ENCODE results near the gene NFASC.

Gene NFASC

DNA sequence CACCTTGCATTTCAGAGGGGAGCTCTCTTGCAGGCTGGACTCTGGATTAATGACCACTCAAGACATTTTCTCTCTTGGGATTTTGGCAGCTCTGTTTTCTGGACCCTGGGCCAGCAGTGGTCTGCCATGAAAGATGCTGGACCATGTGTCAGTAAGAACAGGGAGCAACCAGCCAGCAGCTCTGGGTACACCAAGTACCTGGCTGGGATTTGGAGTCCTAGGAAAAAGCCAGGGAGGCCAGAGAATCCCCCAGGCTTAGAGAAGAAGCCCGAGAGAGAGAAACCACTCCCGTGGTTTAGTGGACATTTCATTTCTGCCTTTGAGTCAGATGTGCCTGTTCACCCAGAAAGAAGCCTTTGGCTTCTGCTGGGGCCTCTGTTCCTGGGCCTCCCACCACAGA is 2.5 kb downstream of the NFASC start:
- Histone ChIP-seq H3K4me1 (ENCODE audit: control insufficient read depth, insufficient read depth, low read length, poor library complexity, severe bottlenecking) (no peaks in the 10 kb centered on the region), H3K36me3 (ENCODE audit: control insufficient read depth, insufficient read depth, low read length) (no peaks in the 10 kb centered on the region), H3K4me3 (ENCODE audit: extremely low read depth, insufficient read depth, low read length, poor library complexity, severe bottlenecking) (no peak overlapping the region), H3K9me3 (ENCODE audit: control insufficient read depth, low read length) (no peaks in the 10 kb centered on the region), H3K27ac (ENCODE audit: low read depth, low read length, severe bottlenecking) (no peak overlapping the region)
- WGBS, 2 experiments (ENCODE audit: insufficient coverage in 2 of 2) = 88 to 92% methylated on average over 2 of the region's 2 CpGs

DNA sequence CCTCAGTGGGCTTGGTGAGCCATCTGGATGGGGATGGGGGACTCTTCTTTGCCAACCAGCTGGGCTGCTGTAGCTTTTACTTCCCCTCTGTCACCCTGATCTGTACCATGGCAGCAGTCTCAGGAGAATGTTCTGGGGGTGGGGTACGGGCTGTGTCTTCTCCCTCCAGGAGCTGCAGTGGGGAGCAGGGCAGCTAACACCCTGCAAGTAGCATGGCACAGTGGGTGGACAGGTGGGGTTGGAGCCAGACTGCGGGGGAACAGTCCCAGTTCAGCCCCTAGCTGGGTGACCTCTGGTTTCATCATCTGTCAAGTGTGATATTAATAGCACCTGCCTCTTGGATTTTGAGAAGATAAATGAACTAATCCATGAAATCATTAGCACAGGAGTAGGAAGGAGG is 3.1 kb downstream of the NFASC start:
- H3K4me3 ChIP-seq (ENCODE audit: extremely low read depth, insufficient read depth, low read length, poor library complexity, severe bottlenecking) = no peak overlapping the region
- no peaks in the 10 kb centered on the region for H3K4me1 ChIP-seq (ENCODE audit: control insufficient read depth, insufficient read depth, low read length, poor library complexity, severe bottlenecking)
- 90% methylated on average over 2 of the region's 2 CpGs; no CpG with 5 or more reads in 1 of the 2 experiments for WGBS, 2 experiments (ENCODE audit: insufficient coverage in 2 of 2)
- H3K9me3 ChIP-seq (ENCODE audit: control insufficient read depth, low read length) = no peaks in the 10 kb centered on the region
- H3K27ac ChIP-seq (ENCODE audit: low read depth, low read length, severe bottlenecking) = no peak overlapping the region
- no peaks in the 10 kb centered on the region for H3K36me3 ChIP-seq (ENCODE audit: control insufficient read depth, insufficient read depth, low read length)

DNA sequence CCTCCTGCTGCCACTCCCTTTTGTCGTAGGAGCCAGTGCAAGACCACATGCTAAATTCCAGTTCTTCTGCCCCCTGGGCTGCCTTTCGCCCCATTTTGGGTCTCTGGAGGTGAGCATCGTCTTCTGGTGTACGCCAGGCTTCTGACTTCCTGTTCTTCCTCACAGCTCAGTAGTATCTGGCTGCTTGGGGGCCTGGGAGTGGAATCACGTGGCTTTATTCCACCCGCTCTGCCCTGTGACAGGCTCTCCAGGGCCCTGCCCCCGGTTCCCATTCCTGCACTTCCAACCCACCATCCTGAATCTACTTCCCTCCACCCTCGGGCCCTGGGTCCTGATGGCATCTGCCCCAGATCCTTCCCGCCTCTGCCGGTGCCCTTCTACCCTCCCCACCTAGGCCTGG is 3.6 kb downstream of the NFASC start:
- H3K36me3 ChIP-seq (ENCODE audit: control insufficient read depth, insufficient read depth, low read length) = no peaks in the 10 kb centered on the region
- H3K27ac ChIP-seq (ENCODE audit: low read depth, low read length, severe bottlenecking) = no peak overlapping the region
- 95 to 96% methylated on average over 7 to 9 of the region's 10 CpGs for WGBS, 2 experiments (ENCODE audit: insufficient coverage in 2 of 2)
- H3K9me3 ChIP-seq (ENCODE audit: control insufficient read depth, low read length) = no peaks in the 10 kb centered on the region
- H3K4me1 ChIP-seq (ENCODE audit: control insufficient read depth, insufficient read depth, low read length, poor library complexity, severe bottlenecking) = no peaks in the 10 kb centered on the region
- H3K4me3 ChIP-seq (ENCODE audit: extremely low read depth, insufficient read depth, low read length, poor library complexity, severe bottlenecking) = no peak overlapping the region

DNA sequence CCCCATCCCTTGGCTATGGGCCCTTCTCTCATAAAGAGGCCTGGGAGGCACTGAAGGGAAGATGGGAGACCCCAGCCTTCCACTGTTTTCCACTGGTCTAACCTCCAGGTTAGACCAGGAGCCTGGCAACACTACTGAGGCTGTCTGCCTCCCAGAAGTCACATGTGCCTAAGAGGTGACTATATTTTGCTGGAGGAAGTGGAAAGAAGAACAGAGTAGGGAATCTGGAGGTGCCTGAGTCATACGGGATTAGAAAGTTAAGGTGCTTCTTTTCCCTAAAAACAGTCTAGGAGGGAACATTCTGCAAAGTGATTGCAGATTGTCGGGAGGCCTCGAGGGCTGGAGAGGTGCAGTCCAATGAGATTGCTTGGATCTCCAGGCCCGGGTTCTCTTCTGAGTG is 4.6 kb downstream of the NFASC start:
- WGBS, 2 experiments (ENCODE audit: insufficient coverage in 2 of 2) = 60 to 78% methylated on average over 3 of the region's 4 CpGs
- H3K4me1 ChIP-seq (ENCODE audit: control insufficient read depth, insufficient read depth, low read length, poor library complexity, severe bottlenecking) = no peaks in the 10 kb centered on the region
- H3K9me3 ChIP-seq (ENCODE audit: control insufficient read depth, low read length) = no peaks in the 10 kb centered on the region
- no peaks in the 10 kb centered on the region for H3K36me3 ChIP-seq (ENCODE audit: control insufficient read depth, insufficient read depth, low read length)
- H3K4me3 ChIP-seq (ENCODE audit: extremely low read depth, insufficient read depth, low read length, poor library complexity, severe bottlenecking) = no peak overlapping the region
- no peak overlapping the region for H3K27ac ChIP-seq (ENCODE audit: low read depth, low read length, severe bottlenecking)

DNA sequence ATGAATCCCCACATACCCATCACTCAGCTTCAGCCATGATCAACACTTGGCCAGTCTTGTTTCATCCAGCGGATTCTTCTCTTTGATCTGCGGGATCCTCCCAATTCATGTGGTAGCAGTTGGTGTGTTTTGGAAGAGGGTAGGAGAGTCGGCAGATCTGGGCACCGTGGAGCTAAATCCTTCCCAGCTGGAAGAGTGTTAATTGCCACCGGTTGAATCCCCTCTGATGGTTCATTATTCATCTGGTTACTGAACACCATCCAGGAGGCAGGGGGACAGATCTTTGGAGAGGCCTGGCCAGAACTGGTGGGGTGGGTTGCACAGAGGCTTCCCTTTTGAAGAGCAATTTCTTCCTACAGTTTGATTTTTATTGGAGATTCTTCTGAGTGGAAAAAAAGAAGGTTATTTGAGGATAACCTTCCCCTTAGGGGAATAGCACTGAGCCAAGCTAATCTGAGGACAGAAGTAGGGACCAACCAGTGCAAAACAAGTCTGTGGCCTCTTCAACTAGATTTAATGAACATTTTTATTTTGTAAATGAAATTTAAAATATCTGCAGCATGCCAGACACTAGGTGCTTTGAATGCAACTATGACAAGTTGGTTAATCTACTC is 8.1 kb downstream of the NFASC start:
- Histone ChIP-seq H3K27ac (ENCODE audit: low read depth, low read length, severe bottlenecking) (no peak overlapping the region), H3K36me3 (ENCODE audit: control insufficient read depth, insufficient read depth, low read length) (no peaks in the 10 kb centered on the region), H3K9me3 (ENCODE audit: control insufficient read depth, low read length) (no peaks in the 10 kb centered on the region), H3K4me1 (ENCODE audit: control insufficient read depth, insufficient read depth, low read length, poor library complexity, severe bottlenecking) (no peaks in the 10 kb centered on the region), H3K4me3 (ENCODE audit: extremely low read depth, insufficient read depth, low read length, poor library complexity, severe bottlenecking) (no peak overlapping the region)
- 40% methylated on average over 3 of the region's 5 CpGs; no CpG with 5 or more reads in 1 of the 2 experiments for WGBS, 2 experiments (ENCODE audit: insufficient coverage in 2 of 2)

DNA sequence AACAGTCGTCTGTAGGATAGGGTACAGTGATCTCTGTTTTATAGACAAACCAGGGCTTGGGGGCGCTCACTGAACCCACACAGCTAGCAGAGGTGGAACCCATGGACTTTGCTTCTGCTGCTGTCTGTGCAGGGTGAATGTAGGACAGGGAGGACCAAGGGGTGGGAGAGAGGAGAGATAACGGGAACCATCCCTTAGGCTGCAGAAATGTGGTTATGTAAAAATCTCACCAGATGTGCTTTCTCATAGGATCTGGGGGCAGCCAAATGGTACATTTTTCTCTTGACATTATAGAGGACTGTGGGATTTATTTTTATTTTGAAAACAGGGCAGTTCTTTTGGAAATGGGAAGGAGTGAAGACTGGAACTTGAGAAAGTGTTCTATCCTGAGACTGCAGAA is 8.7 kb downstream of the NFASC start:
- H3K4me3 ChIP-seq (ENCODE audit: extremely low read depth, insufficient read depth, low read length, poor library complexity, severe bottlenecking) = no peak overlapping the region
- no peaks in the 10 kb centered on the region for H3K4me1 ChIP-seq (ENCODE audit: control insufficient read depth, insufficient read depth, low read length, poor library complexity, severe bottlenecking)
- WGBS, 2 experiments (ENCODE audit: insufficient coverage in 2 of 2) = 86 to 94% methylated on average over 2 to 3 of the region's 3 CpGs
- H3K9me3 ChIP-seq (ENCODE audit: control insufficient read depth, low read length) = no peaks in the 10 kb centered on the region
- no peak overlapping the region for H3K27ac ChIP-seq (ENCODE audit: low read depth, low read length, severe bottlenecking)
- no peaks in the 10 kb centered on the region for H3K36me3 ChIP-seq (ENCODE audit: control insufficient read depth, insufficient read depth, low read length)

DNA sequence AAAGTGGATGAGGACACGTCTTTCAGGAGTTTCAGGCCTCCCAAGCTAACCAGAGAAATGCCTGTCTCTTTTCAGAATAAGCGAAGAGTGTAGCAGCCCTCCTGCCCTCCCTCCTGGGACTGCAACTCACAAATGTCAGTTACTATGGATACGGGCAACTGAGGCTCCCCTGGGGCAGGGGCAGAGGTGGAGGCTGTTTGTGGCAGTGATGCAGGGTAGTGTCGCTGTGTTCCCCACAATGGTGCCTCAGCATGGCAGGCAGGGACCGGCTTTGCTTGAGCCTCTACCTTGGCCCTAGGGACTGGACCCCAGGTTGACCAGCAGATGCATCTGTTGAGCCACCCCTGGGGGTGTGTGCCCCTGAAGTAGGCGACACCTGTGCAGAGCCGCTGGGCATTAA is 10.2 kb downstream of the NFASC start:
- Histone ChIP-seq H3K36me3 (ENCODE audit: control insufficient read depth, insufficient read depth, low read length) (no peaks in the 10 kb centered on the region), H3K4me1 (ENCODE audit: control insufficient read depth, insufficient read depth, low read length, poor library complexity, severe bottlenecking) (no peaks in the 10 kb centered on the region), H3K27ac (ENCODE audit: low read depth, low read length, severe bottlenecking) (no peak overlapping the region), H3K4me3 (ENCODE audit: extremely low read depth, insufficient read depth, low read length, poor library complexity, severe bottlenecking) (no peak overlapping the region), H3K9me3 (ENCODE audit: control insufficient read depth, low read length) (no peaks in the 10 kb centered on the region)
- 89 to 100% methylated on average over 4 to 5 of the region's 7 CpGs for WGBS, 2 experiments (ENCODE audit: insufficient coverage in 2 of 2)

DNA sequence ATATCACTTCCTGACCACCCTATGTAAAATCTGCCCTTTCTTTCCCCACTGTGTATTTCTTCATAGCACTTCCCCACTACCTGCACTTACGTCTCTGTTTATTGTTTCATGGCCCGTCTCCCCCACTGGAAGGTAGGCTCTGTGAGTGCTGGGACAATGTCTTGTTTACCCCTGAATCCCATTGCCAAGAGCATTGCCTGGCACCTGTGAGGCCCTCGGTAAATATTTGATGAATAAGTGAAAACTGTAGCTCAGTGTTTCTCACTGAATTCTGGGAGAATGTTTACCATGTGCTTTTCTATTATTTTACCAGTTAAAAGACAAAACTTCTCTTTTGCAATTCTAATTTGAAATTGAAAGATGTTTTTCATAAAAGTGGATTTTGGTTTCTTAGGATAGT is 11.8 kb downstream of the NFASC start:
- WGBS, 2 experiments (ENCODE audit: insufficient coverage in 2 of 2) = 86% methylated on average over 1 of the region's 3 CpGs; no CpG with 5 or more reads in 1 of the 2 experiments
- no peaks in the 10 kb centered on the region for H3K4me1 ChIP-seq (ENCODE audit: control insufficient read depth, insufficient read depth, low read length, poor library complexity, severe bottlenecking)
- H3K4me3 ChIP-seq (ENCODE audit: extremely low read depth, insufficient read depth, low read length, poor library complexity, severe bottlenecking) = no peak overlapping the region
- no peaks in the 10 kb centered on the region for H3K9me3 ChIP-seq (ENCODE audit: control insufficient read depth, low read length)
- H3K36me3 ChIP-seq (ENCODE audit: control insufficient read depth, insufficient read depth, low read length) = no peaks in the 10 kb centered on the region
- no peak overlapping the region for H3K27ac ChIP-seq (ENCODE audit: low read depth, low read length, severe bottlenecking)

DNA sequence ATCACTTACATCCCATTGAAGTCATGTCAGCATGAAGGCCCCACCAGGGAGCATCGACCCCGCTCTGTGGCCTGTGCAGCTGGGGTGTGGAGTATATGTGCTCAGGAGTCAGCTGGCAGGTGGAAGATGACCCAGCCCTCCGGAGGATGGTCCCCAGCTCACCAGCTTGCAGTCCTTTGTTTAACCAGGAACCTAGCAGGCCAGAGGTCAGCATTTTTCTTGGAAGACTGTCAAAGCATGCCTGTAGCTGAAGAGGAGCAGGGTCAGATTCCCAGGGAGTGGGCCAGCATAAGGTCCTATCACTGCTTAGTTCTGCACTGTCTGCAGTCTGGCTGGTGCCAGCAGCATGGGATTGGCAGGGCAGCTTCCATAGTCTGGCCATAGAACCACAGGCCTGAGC is 12.7 kb downstream of the NFASC start:
- H3K27ac ChIP-seq (ENCODE audit: low read depth, low read length, severe bottlenecking) = no peak overlapping the region
- H3K4me1 ChIP-seq (ENCODE audit: control insufficient read depth, insufficient read depth, low read length, poor library complexity, severe bottlenecking) = no peaks in the 10 kb centered on the region
- WGBS, 2 experiments (ENCODE audit: insufficient coverage in 2 of 2) = 86 to 90% methylated on average over 1 of the region's 3 CpGs

DNA sequence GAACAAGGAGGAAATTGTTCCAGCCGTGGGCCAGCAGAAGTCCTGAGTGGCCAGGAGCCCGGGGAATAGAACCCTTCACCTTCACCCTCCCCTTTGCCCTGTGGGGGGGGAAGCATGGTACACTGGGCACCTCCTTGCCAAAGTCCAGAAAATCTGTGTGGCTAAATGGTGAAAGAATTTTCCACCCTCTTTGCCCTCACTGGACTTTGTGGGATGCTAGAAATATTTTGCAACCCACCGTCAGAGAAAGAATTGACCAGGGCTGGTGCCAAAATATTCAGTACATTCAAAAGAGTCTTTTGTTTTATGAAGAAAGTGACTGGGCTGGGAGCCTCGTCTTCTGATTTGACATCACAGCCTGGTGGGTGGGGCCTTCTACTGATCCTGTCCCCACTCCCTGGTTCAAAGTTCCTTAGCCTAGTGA is 14.6 kb downstream of the NFASC start:
- Histone ChIP-seq H3K4me1 (ENCODE audit: control insufficient read depth, insufficient read depth, low read length, poor library complexity, severe bottlenecking) (peaks cover 2% of the 10 kb centered on the region), H3K36me3 (ENCODE audit: control insufficient read depth, insufficient read depth, low read length) (no peaks in the 10 kb centered on the region), H3K9me3 (ENCODE audit: control insufficient read depth, low read length) (no peaks in the 10 kb centered on the region), H3K27ac (ENCODE audit: low read depth, low read length, severe bottlenecking) (no peak overlapping the region), H3K4me3 (ENCODE audit: extremely low read depth, insufficient read depth, low read length, poor library complexity, severe bottlenecking) (no peak overlapping the region)
- 88% methylated on average over 1 of the region's 4 CpGs; no CpG with 5 or more reads in 1 of the 2 experiments for WGBS, 2 experiments (ENCODE audit: insufficient coverage in 2 of 2)

More for the DNA sequence above, 12.7 kb downstream of the NFASC start:
- Histone ChIP-seq H3K9me3 (ENCODE audit: control insufficient read depth, low read length) (no peaks in the 10 kb centered on the region), H3K36me3 (ENCODE audit: control insufficient read depth, insufficient read depth, low read length) (no peaks in the 10 kb centered on the region), H3K4me3 (ENCODE audit: extremely low read depth, insufficient read depth, low read length, poor library complexity, severe bottlenecking) (no peak overlapping the region)

DNA sequence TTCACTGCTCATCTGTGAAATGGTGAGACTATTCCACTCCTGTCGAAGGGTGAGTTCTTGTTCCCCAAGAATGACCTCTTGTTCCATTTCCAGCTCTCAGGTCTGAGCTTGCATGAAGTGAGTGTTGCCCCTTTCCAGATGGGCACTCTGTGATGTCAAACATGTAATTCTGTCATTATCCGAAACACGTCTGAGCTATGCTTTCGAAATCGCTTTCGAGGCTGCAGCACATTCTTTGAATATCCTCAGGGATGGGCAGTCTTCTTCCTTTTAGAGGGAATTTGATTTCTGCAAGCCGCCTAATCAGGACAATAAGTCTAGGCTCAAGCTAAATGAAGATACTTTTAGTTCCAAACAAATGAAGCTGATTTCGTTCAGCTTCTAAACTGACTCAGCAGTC is 15.1 kb downstream of the NFASC start:
- Histone ChIP-seq H3K4me3 (ENCODE audit: extremely low read depth, insufficient read depth, low read length, poor library complexity, severe bottlenecking) (no peak overlapping the region), H3K9me3 (ENCODE audit: control insufficient read depth, low read length) (no peaks in the 10 kb centered on the region), H3K27ac (ENCODE audit: low read depth, low read length, severe bottlenecking) (no peak overlapping the region), H3K36me3 (ENCODE audit: control insufficient read depth, insufficient read depth, low read length) (no peaks in the 10 kb centered on the region), H3K4me1 (ENCODE audit: control insufficient read depth, insufficient read depth, low read length, poor library complexity, severe bottlenecking) (peaks cover 2% of the 10 kb centered on the region)
- 88 to 95% methylated on average over 8 of the region's 8 CpGs for WGBS, 2 experiments (ENCODE audit: insufficient coverage in 2 of 2)
